GM08714 (cell line): ENCODE measurements around the gene FGF19.

Experiments used
- H3K4me3 ChIP-seq: fragments of 200-500 bp; sonication (Bioruptor generic); 2 replicates; pipeline ENCODE4 v1.5.1; 2014; ENCODE audit warnings: mild to moderate bottlenecking, low read length, inconsistent platforms
- ZNF274 ChIP-seq: IDR thresholded peaks from 2 replicates; pipeline ENCODE4 v1.6.1; 2012; ENCODE audit warnings: mild to moderate bottlenecking, low read depth, low read length

The FGF19 gene

DNA sequence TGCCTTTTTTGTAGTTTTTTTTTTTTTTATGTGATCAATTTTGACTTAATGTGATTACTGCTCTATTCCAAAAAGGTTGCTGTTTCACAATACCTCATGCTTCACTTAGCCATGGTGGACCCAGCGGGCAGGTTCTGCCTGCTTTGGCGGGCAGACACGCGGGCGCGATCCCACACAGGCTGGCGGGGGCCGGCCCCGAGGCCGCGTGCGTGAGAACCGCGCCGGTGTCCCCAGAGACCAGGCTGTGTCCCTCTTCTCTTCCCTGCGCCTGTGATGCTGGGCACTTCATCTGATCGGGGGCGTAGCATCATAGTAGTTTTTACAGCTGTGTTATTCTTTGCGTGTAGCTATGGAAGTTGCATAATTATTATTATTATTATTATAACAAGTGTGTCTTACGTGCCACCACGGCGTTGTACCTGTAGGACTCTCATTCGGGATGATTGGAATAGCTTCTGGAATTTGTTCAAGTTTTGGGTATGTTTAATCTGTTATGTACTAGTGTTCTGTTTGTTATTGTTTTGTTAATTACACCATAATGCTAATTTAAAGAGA is 50.3 kb downstream of the FGF19 start:
- no peak for TF ChIP-seq ZNF274
- H3K4me3 ChIP-seq, result no peak overlapping the region

GRCh38 chr11:69652999-69653398 is 50.8 kb downstream of the FGF19 start:
- no peak overlapping the region for H3K4me3 ChIP-seq
- TF ChIP-seq ZNF274, result no peak

DNA sequence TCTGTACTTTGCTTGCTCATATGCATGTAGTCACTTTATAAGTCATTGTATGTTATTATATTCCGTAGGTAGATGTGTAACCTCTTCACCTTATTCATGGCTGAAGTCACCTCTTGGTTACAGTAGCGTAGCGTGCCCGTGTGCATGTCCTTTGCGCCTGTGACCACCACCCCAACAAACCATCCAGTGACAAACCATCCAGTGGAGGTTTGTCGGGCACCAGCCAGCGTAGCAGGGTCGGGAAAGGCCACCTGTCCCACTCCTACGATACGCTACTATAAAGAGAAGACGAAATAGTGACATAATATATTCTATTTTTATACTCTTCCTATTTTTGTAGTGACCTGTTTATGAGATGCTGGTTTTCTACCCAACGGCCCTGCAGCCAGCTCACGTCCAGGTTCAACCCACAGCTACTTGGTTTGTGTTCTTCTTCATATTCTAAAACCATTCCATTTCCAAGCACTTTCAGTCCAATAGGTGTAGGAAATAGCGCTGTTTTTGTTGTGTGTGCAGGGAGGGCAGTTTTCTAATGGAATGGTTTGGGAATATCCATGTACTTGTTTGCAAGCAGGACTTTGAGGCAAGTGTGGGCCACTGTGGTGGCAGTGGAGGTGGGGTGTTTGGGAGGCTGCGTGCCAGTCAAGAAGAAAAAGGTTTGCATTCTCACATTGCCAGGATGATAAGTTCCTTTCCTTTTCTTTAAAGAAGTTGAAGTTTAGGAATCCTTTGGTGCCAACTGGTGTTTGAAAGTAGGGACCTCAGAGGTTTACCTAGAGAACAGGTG is 51.8 kb downstream of the FGF19 start:
- no peak for TF ChIP-seq ZNF274
- no peak overlapping the region for H3K4me3 ChIP-seq

GRCh38 chr11:69650832-69651344 is 52.9 kb downstream of the FGF19 start:
- H3K4me3 ChIP-seq, result no peak overlapping the region
- TF ChIP-seq ZNF274, result no peak

DNA sequence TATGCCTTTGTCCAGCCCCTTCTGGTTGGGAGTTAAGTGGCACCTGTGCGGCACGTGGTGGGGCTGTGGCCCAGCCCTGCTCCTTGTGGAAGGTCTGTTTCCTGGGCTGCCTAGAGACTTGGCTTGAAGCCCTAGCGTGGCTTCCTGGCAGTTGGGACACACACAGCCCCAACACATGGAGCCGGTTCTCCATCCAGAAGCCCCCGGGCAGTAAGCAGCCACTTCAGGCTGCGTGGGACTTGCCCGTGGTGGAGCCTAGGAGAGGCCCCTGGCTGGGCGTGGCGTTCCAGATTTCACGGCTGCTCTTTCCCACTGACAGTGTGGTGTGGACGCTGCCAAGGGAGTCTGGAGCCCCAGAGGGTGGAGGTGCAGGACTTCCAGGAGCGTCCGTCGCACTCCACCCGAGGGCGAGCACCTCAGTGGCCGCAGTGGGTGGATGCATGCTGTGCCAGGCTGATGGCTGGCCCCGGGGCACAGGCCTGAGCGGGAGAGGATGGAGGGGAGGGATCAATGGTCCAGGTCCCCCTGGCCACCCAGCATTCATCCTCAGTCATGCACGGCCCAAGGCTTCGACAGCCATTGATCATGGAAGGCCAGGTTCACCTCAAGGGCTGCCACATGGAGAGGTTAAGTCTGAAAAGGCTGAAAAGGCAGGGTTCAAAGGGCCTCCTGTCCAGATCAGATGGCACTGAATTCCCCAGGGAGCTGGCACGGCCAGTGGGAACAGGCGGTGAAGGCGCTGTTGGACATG is 53.6 kb downstream of the FGF19 start:
- no peak overlapping the region for H3K4me3 ChIP-seq

DNA sequence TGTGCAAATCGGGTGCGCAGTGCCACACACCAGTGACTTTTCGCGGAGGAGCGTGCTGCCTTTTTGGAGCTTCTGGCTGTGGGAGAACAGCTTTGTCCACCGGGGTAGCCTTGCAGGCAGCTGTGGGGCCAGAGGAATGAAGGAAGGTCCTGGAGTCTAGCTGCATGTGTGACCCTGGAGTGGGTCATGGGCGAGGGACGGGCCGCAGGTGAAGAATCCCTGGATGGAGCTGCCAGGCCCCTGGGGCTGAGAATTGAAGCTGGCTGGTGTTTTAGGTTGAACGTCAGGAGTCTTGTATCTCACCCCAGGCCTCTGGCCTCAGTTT is 54.3 kb downstream of the FGF19 start:
- H3K4me3 ChIP-seq, result no peak overlapping the region
- no peak for TF ChIP-seq ZNF274

More for the DNA sequence above, 53.6 kb downstream of the FGF19 start:
- TF ChIP-seq ZNF274, result no peak

DNA sequence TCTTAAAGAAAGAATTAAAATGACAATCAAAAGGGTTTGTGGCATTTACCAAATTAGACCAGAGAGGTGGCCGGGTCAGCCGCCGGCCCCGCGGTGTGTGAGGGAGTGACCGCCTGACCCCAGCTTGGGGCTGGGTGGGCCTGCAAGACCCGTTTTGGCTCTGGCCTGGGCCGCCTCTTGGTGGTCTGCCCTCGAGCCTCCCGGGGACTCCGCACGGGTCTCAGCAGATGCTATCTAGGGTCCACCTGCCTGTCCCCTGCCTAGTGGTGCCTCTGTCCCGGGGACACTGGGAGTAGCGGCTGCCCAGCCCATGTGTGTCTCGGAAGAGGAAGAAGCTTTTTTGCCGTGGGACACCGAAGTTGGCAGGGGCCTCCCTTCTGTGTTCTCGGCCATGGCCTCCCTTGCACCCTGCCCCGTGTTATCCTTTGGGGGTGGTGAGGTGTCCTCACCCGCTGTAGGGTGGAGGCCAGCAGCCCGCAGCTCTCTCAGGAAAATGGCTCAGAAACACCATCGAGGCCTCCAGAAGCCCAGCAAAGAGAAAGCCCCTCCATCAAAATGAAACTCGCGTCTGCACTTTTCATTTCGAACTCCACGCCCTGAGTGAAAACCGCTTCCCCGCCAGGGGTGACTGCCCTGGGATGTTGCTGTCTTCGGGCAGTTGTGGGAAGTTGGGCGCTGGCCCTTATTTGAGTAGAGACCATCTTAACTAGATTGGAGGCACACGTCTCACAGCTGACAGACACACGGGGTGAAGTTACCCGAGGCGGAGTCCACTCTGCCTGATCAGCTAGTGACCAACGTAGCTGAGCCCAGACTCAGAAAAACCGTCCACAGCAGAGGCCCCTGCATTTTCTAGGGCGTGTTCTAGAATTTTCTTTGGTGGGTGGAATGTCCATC is 54.9 kb downstream of the FGF19 start:
- H3K4me3 ChIP-seq, result no peak overlapping the region
- TF ChIP-seq ZNF274, result no peak
